Astrocyte of the spinal cord (primary cell): ENCODE measurements around the gene LATS1.
"Not testable (repeated sequence)": the region's sequence is repeated elsewhere in the genome, so short reads cannot be mapped to it uniquely, and the experiment has no call there.

Source experiments
- DNase-seq: peaks from one replicate; pipeline ENCODE4 v3.0.0; 2011; ENCODE audit warnings: low read depth, low spot score
- H3K4me3 ChIP-seq: 2 replicates; pipeline ENCODE4 v1.5.1; 2011; ENCODE audit warnings: low read depth, mild to moderate bottlenecking, low read length, moderate library complexity
- CTCF ChIP-seq: IDR thresholded peaks from 2 replicates; pipeline ENCODE4 v1.5.1; 2012; ENCODE audit warnings: low read depth, mild to moderate bottlenecking, low read length, inconsistent platforms
- in situ Hi-C: cut with HindIII; loops from 2 replicates; pipeline ENCODE4 v1.10.0; 2017; ENCODE audit warnings: low sequenced_read_pairs

The LATS1 gene

GRCh38 chr6:149694921-149695320, 23.0 kb downstream of the LATS1 start:
- no peak for DNase-seq
- TF ChIP-seq CTCF = no peak
- no peak overlapping the region for H3K4me3 ChIP-seq
- in situ Hi-C loops = no loop called here

- H3K4me3 ChIP-seq = no peak overlapping the region
- TF ChIP-seq CTCF = no peak
- in situ Hi-C loops = no loop called here
- no peak for DNase-seq
Observed at GRCh38 chr6:149691201-149691600, 26.7 kb downstream of the LATS1 start.

DNA sequence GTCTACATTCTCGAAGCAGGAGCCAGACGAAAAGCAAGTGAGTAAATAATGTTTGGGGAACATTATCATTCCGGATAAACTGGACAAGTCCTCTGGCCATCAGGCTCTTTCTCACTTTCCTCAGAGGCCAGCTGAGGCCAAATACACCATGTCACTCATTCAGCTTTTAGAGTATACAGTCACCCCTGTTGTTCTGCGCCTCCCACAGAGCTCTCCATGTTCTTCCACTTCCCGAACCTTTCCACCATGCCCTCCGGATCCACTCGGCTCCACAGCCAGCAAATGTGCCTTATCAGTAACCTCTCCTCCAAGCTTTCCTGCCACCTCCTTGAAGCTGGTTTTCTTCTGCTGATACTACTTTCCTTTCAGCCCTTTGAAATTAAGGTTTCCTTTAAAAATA, 31.7 kb downstream of the LATS1 start:
- in situ Hi-C loops = no loop called here
- no peak for TF ChIP-seq CTCF

GRCh38 chr6:149683256-149683859, 34.5 kb downstream of the LATS1 start:
- TF ChIP-seq CTCF = no peak
- DNase-seq = no peak
- H3K4me3 ChIP-seq = no peak overlapping the region
- in situ Hi-C loops = no loop called here

More for the DNA sequence above, 31.7 kb downstream of the LATS1 start:
- no peak for DNase-seq
- H3K4me3 ChIP-seq = no peak overlapping the region

DNA sequence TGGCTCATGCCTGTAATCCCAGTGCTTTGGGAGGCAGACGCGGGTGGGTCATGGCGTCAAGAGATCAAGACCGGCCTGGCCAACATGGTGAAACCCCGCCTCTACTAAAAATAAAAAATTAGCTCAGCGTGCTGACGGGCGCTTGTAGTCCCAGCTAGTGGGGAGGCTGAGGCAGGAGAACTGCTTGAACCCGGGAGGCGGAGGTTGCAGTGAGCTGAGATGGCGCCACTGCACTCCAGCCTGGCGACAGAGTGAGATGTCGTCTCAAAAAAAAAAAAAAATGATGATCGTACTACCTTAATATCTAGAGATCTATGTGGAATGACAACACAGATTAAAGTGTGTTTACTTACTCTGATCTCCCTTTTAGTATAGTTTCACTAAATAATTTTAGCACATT, 36.1 kb downstream of the LATS1 start:
- in situ Hi-C loops, H3K4me3 ChIP-seq, DNase-seq: not testable (repeated sequence)

DNA sequence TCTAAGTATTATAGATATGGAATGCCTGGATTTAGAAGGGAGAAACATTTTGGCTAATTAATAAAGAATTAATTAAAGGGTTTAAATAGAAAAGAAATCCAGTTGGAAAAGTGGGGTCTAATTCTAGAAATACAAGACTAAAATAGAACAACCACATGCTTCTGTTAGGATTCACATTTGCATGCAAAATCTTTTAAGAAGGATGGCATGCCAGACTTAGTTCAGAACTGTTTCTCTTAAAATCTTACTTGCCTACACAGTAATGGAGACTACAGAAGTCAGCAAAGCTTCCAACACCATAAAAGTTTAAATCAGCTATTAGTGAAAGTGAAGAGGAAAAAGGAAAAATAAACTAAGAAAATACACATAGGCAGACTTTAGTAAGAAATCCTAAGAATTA, 36.7 kb downstream of the LATS1 start:
- in situ Hi-C loops = no loop called here
- TF ChIP-seq CTCF = no peak
- DNase-seq = no peak
- H3K4me3 ChIP-seq = no peak overlapping the region

- TF ChIP-seq CTCF = no peak
- in situ Hi-C loops = no loop called here
- no peak overlapping the region for H3K4me3 ChIP-seq
- DNase-seq = no peak
Observed at GRCh38 chr6:149680503-149680902, 37.4 kb downstream of the LATS1 start.

DNA sequence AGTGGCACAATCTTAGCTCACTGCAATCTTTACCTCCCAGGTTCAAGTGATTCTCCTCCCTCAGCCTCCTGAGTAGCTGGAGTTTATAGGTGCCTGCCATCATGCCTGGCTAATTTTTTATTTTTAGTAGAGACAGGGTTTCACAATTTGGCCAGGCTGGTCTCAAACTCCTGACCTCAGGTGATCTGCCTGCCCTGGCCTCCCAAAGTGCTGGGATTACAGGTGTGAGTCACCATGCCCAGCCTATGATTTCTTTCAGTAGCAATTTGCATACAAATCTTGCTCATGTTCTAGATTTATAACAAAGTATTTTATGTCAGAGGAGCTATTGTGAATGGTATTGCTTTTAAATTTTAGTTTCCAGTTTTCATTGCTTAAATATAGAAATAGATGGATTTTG, 45.6 kb downstream of the LATS1 start:
- H3K4me3 ChIP-seq, DNase-seq, in situ Hi-C loops: not testable (repeated sequence)
